ENCODE data around the gene MRPL53.

The MRPL53 gene

GRCh38 chr2:74507926-74508520 is 35.5 kb upstream of the MRPL53 start:
- Histone ChIP-seq H3K27ac (ENCODE audit: low read depth, low read length) (peak overlapping the region; percentile 99), H3K9ac (ENCODE audit: low read length) (peak overlapping the region; percentile 27), H3K36me3 (ENCODE audit: control insufficient read depth, insufficient read depth, low read length) (no peaks in the 10 kb centered on the region), H3K4me1 (ENCODE audit: control insufficient read depth, insufficient read depth, low read length) (peaks cover 9% of the 10 kb centered on the region), H3K27me3 (ENCODE audit: control insufficient read depth, insufficient read depth, low read length) (peaks cover 12% of the 10 kb centered on the region), H3K4me3 (ENCODE audit: low read length) (peak overlapping the region; percentile 89)

- Histone ChIP-seq H3K27me3 (ENCODE audit: control insufficient read depth, insufficient read depth, low read length) (peaks cover 8% of the 10 kb centered on the region), H3K9ac (ENCODE audit: low read length) (peak within 1 kb of the TSS; percentile 79), H3K36me3 (ENCODE audit: control insufficient read depth, insufficient read depth, low read length) (no peaks in the 10 kb centered on the region), H3K4me3 (ENCODE audit: low read length) (peak within 1 kb of the TSS; percentile 89), H3K4me1 (ENCODE audit: control insufficient read depth, insufficient read depth, low read length) (peaks cover 12% of the 10 kb centered on the region), H3K27ac (ENCODE audit: low read depth, low read length) (peak within 1 kb of the TSS; percentile 99)
Observed at GRCh38 chr2:74507145-74507925, 34.9 kb upstream of the MRPL53 start, which contains the start of gene PCGF1. Gene PCGF1 (minus strand): TSS chr2:74507695. CDS start chr2:74507668, 27 bp downstream.

- H3K4me1 ChIP-seq (ENCODE audit: control insufficient read depth, insufficient read depth, low read length) = peaks cover 12% of the 10 kb centered on the region
- H3K27ac ChIP-seq (ENCODE audit: low read depth, low read length) = no peak overlapping the region
Observed at GRCh38 chr2:74505448-74506246, 33.2 kb upstream of the MRPL53 start.

GRCh38 chr2:74504591-74504990 is 32.1 kb upstream of the MRPL53 start:
- no peak overlapping the region for H3K4me3 ChIP-seq (ENCODE audit: low read length)
- H3K27ac ChIP-seq (ENCODE audit: low read depth, low read length) = no peak overlapping the region
- H3K27me3 ChIP-seq (ENCODE audit: control insufficient read depth, insufficient read depth, low read length) = peaks cover 15% of the 10 kb centered on the region

More at GRCh38 chr2:74505448-74506246, 33.2 kb upstream of the MRPL53 start:
- no peaks in the 10 kb centered on the region for H3K36me3 ChIP-seq (ENCODE audit: control insufficient read depth, insufficient read depth, low read length)
- H3K9ac ChIP-seq (ENCODE audit: low read length) = no peak overlapping the region
- H3K4me3 ChIP-seq (ENCODE audit: low read length) = peak overlapping the region; percentile 30
- H3K27me3 ChIP-seq (ENCODE audit: control insufficient read depth, insufficient read depth, low read length) = peaks cover 7% of the 10 kb centered on the region

GRCh38 chr2:74503506-74504475 is 31.3 kb upstream of the MRPL53 start:
- peaks cover 15% of the 10 kb centered on the region for H3K4me1 ChIP-seq (ENCODE audit: control insufficient read depth, insufficient read depth, low read length)
- H3K27me3 ChIP-seq (ENCODE audit: control insufficient read depth, insufficient read depth, low read length) = peaks cover 20% of the 10 kb centered on the region
- peak overlapping the region; percentile 64 for H3K4me3 ChIP-seq (ENCODE audit: low read length)
- no peak overlapping the region for H3K9ac ChIP-seq (ENCODE audit: low read length)
- H3K36me3 ChIP-seq (ENCODE audit: control insufficient read depth, insufficient read depth, low read length) = no peaks in the 10 kb centered on the region
- peak overlapping the region; percentile 54 for H3K27ac ChIP-seq (ENCODE audit: low read depth, low read length)

More at GRCh38 chr2:74504591-74504990, 32.1 kb upstream of the MRPL53 start:
- Histone ChIP-seq H3K9ac (ENCODE audit: low read length) (no peak overlapping the region), H3K4me1 (ENCODE audit: control insufficient read depth, insufficient read depth, low read length) (peaks cover 12% of the 10 kb centered on the region), H3K36me3 (ENCODE audit: control insufficient read depth, insufficient read depth, low read length) (no peaks in the 10 kb centered on the region)

GRCh38 chr2:74502720-74503505 is 30.4 kb upstream of the MRPL53 start:
- Histone ChIP-seq H3K36me3 (ENCODE audit: control insufficient read depth, insufficient read depth, low read length) (no peaks in the 10 kb centered on the region), H3K27me3 (ENCODE audit: control insufficient read depth, insufficient read depth, low read length) (peaks cover 28% of the 10 kb centered on the region), H3K27ac (ENCODE audit: low read depth, low read length) (peak overlapping the region; percentile 54), H3K4me1 (ENCODE audit: control insufficient read depth, insufficient read depth, low read length) (peaks cover 17% of the 10 kb centered on the region), H3K4me3 (ENCODE audit: low read length) (peak overlapping the region; percentile 64), H3K9ac (ENCODE audit: low read length) (peak overlapping the region; percentile 16)

GRCh38 chr2:74502147-74502719 is 29.8 kb upstream of the MRPL53 start:
- Histone ChIP-seq H3K4me3 (ENCODE audit: low read length) (peak overlapping the region; percentile 64), H3K4me1 (ENCODE audit: control insufficient read depth, insufficient read depth, low read length) (peaks cover 20% of the 10 kb centered on the region), H3K27me3 (ENCODE audit: control insufficient read depth, insufficient read depth, low read length) (peaks cover 32% of the 10 kb centered on the region), H3K36me3 (ENCODE audit: control insufficient read depth, insufficient read depth, low read length) (no peaks in the 10 kb centered on the region), H3K9ac (ENCODE audit: low read length) (peak overlapping the region; percentile 16), H3K27ac (ENCODE audit: low read depth, low read length) (no peak overlapping the region)

GRCh38 chr2:74501335-74502071 is 29.0 kb upstream of the MRPL53 start:
- Histone ChIP-seq H3K4me3 (ENCODE audit: low read length) (peak overlapping the region; percentile 64), H3K36me3 (ENCODE audit: control insufficient read depth, insufficient read depth, low read length) (no peaks in the 10 kb centered on the region), H3K27me3 (ENCODE audit: control insufficient read depth, insufficient read depth, low read length) (peaks cover 32% of the 10 kb centered on the region), H3K9ac (ENCODE audit: low read length) (no peak overlapping the region), H3K27ac (ENCODE audit: low read depth, low read length) (no peak overlapping the region), H3K4me1 (ENCODE audit: control insufficient read depth, insufficient read depth, low read length) (peaks cover 15% of the 10 kb centered on the region)

- no peak overlapping the region for H3K27ac ChIP-seq (ENCODE audit: low read depth, low read length)
- H3K4me1 ChIP-seq (ENCODE audit: control insufficient read depth, insufficient read depth, low read length) = peaks cover 11% of the 10 kb centered on the region
- H3K4me3 ChIP-seq (ENCODE audit: low read length) = no peak overlapping the region
- H3K9ac ChIP-seq (ENCODE audit: low read length) = no peak overlapping the region
- H3K36me3 ChIP-seq (ENCODE audit: control insufficient read depth, insufficient read depth, low read length) = no peaks in the 10 kb centered on the region
- peaks cover 32% of the 10 kb centered on the region for H3K27me3 ChIP-seq (ENCODE audit: control insufficient read depth, insufficient read depth, low read length)
Observed at GRCh38 chr2:74500578-74500946, 28.1 kb upstream of the MRPL53 start.

GRCh38 chr2:74499940-74500577 is 27.6 kb upstream of the MRPL53 start:
- Histone ChIP-seq H3K9ac (ENCODE audit: low read length) (no peak overlapping the region), H3K27ac (ENCODE audit: low read depth, low read length) (no peak overlapping the region), H3K4me1 (ENCODE audit: control insufficient read depth, insufficient read depth, low read length) (peaks cover 11% of the 10 kb centered on the region), H3K27me3 (ENCODE audit: control insufficient read depth, insufficient read depth, low read length) (peaks cover 32% of the 10 kb centered on the region), H3K4me3 (ENCODE audit: low read length) (no peak overlapping the region), H3K36me3 (ENCODE audit: control insufficient read depth, insufficient read depth, low read length) (no peaks in the 10 kb centered on the region)
